Measurements from ENCODE around the gene GRM4. TPM values are rescaled to one million over a fixed set of nuclear protein-coding genes. Genes with fewer than 3 reads are reported as not detected.

The GRM4 gene
- total and polyA plus RNA-seq, 9 of the 15 experiments (the other 6 are each of a cell fraction or from before 2014, with no cell fraction given) = 0.18 TPM; not detected in 8

DNA sequence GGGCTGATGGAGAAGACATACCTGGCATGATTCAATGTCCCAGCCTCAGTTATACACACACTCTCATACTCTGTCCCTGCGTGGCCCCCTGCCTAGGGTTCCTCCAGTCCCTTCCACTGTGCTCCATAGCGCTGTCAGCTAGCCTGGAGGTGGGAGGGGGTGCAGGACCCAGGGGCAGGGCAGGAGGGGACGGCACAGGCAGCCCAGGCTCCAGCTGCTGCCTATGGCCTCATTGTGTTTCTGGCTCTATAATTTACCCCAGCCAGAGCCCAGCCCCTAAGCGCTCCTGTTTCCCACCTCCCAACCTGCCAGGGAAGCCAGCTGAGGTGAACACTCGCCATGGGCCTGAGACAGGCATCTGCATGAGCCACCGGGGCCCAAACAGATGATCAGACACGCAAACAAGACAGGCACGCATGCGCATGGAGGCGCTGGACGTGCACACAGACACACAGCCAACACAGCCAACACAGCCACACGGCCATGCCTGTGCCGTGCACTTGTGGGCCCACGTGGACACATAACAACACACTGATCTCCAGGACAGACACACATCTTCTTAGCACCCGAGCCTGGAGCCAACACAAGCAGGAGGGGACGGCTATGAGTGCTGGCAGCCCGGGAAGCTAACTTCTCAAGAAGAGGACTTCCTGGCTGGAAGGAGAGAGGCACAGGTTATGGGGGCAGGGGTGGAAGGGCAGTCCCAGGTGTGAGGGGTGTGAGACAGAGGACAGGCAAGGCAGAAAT is 124.9 kb downstream of the GRM4 start:
- 3% methylated on average over 17 of the region's 17 CpGs for WGBS (ENCODE audit: insufficient coverage, low coverage, missing lambda C conversion rate)

More for the DNA sequence above, 124.9 kb downstream of the GRM4 start:
- Histone ChIP-seq H3K9me1 (ENCODE audit: control insufficient read depth, insufficient read depth, low read length) (no peaks in the 10 kb centered on the region), H2AFZ (ENCODE audit: low read depth, low read length) (peak overlapping the region; percentile 52; the same call in 1 of the 2 replicates), H3K4me3 (no peak overlapping the region), H3K27me3 (ENCODE audit: control insufficient read depth in 2 of 2, insufficient read depth in 2 of 2, low read length in 2 of 2) (peaks cover 13 to 71% of the 10 kb centered on the region in 2 experiments; a peak in 4 of 5 replicates), H3K27ac (ENCODE audit: extremely low read depth, low read depth, low read length) (no peak overlapping the region), H3K9me3 (replicated peaks; ENCODE audit: control insufficient read depth, insufficient read depth, low read depth, low read length) (no peaks in the 10 kb centered on the region; the same call in 1 of the 2 replicates), H3K79me2 (ENCODE audit: control insufficient read depth, insufficient read depth, low read length) (no peaks in the 10 kb centered on the region), H3K4me1 (replicated peaks in 1 of 2; ENCODE audit: control insufficient read depth in 2 of 2, insufficient read depth in 2 of 2, low read length in 2 of 2) (peaks cover 0 to 21% of the 10 kb centered on the region in 2 experiments; a peak in 2 of 5 replicates), H4K20me1 (replicated peaks; ENCODE audit: control insufficient read depth, insufficient read depth, low read length) (peaks cover 3% of the 10 kb centered on the region; the same call in 1 of the 2 replicates), H3K9ac (ENCODE audit: insufficient read depth in 1 of 2, low read depth in 2 of 2, low read length in 2 of 2) (peak overlapping the region in 1 of 2 experiments; percentile 65; a peak in 1 of 4 replicates), H3K4me2 (ENCODE audit: insufficient read depth, low read length) (peak overlapping the region; percentile 46; the same call in 1 of the 2 replicates), H3K36me3 (ENCODE audit: control insufficient read depth, insufficient read depth, low read length) (no peaks in the 10 kb centered on the region)
- in situ Hi-C loops (cut with MboI) = no loop called here
- no peak for ATAC-seq
- DNase-seq (ENCODE audit: extremely low read depth in 1 of 4, low spot score in 3 of 4) = peak in 2 of 4 experiments; percentile 30 to 50
- intact Hi-C loops (cut with micrococcal nuclease) = no loop called here
- ChIA-PET CTCF (ENCODE audit: low intra/inter-chr PET ratio) (no interaction called here), POLR2A (no interaction called here)
- FAIRE-seq = no peak
- TF ChIP-seq, protein P1, sequence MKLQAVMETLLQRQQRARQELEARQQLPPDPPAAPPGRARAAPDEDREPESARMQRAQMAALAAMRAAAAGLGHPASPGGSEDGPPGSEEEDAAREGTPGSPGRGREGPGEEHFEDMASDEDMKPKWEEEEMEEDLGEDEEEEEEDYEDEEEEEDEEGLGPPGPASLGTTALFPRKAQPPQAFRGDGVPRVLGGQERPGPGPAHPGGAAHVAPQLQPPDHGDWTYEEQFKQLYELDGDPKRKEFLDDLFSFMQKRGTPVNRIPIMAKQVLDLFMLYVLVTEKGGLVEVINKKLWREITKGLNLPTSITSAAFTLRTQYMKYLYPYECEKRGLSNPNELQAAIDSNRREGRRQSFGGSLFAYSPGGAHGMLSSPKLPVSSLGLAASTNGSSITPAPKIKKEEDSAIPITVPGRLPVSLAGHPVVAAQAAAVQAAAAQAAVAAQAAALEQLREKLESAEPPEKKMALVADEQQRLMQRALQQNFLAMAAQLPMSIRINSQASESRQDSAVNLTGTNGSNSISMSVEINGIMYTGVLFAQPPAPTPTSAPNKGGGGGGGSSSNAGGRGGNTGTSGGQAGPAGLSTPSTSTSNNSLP (IDR thresholded peaks at IDR 0.05; ENCODE audit: borderline replicate concordance, low read depth, low read length) = no peak
- no peak for TF ChIP-seq ZNF174 (CRISPR knock-in tag; IDR thresholded peaks at IDR 0.05)
- no peak for TF ChIP-seq ZBTB43 (CRISPR knock-in tag; IDR thresholded peaks at IDR 0.05)
- TF ChIP-seq TFAP4 (CRISPR knock-in tag; IDR thresholded peaks at IDR 0.05; ENCODE audit: borderline replicate concordance) = peak; percentile 22; the same call in 1 of the 2 replicates
- TF ChIP-seq NRF1 (conservative IDR thresholded peaks at IDR 0.05 in 1 of 2, IDR thresholded peaks at IDR 0.05 in 1 of 2) = peak; percentile 88 to 90
- no peak for TF ChIP-seq ZFP36 (IDR thresholded peaks at IDR 0.05; ENCODE audit: low read depth, low read length, partially characterized antibody)
- no peak for TF ChIP-seq SRSF7 (optimal IDR thresholded peaks at IDR 0.05; ENCODE audit: low read depth, low read length)
- TF ChIP-seq, protein P2, sequence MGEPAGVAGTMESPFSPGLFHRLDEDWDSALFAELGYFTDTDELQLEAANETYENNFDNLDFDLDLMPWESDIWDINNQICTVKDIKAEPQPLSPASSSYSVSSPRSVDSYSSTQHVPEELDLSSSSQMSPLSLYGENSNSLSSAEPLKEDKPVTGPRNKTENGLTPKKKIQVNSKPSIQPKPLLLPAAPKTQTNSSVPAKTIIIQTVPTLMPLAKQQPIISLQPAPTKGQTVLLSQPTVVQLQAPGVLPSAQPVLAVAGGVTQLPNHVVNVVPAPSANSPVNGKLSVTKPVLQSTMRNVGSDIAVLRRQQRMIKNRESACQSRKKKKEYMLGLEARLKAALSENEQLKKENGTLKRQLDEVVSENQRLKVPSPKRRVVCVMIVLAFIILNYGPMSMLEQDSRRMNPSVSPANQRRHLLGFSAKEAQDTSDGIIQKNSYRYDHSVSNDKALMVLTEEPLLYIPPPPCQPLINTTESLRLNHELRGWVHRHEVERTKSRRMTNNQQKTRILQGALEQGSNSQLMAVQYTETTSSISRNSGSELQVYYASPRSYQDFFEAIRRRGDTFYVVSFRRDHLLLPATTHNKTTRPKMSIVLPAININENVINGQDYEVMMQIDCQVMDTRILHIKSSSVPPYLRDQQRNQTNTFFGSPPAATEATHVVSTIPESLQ (CRISPR knock-in tag; IDR thresholded peaks at IDR 0.05) = no peak
- peak; percentile 11 for TF ChIP-seq MEIS2 (IDR thresholded peaks at IDR 0.05; ENCODE audit: partially characterized antibody)
- BruUV-seq (replicated peaks) = no TSS peak
